Activated CD4-positive, alpha-beta memory T cell treated with anti-CD3 and anti-CD28 coated beads for 36 hours (primary cell): ENCODE results near the gene CORO1C. TPM values are rescaled to one million over a fixed set of nuclear protein-coding genes. Genes with fewer than 3 reads are reported as not detected.

Source experiments
- CTCF ChIA-PET: fragments of 350-600 bp; sonication (Branson Sonifier 250); formaldehyde crosslinking; loops from one replicate; lab custom pipeline; 2021; ENCODE audit warnings: antibody characterized with exemption, inconsistent platforms; lab: Charles Lee
- POLR2A ChIA-PET: fragments of 350-600 bp; sonication (Branson Sonifier 250); formaldehyde crosslinking; loops from one replicate; lab custom pipeline; 2021; ENCODE audit warnings: antibody characterized with exemption; lab: Charles Lee
- DNase-seq: peaks from one replicate; pipeline ENCODE4 v3.0.0-alpha.2; 2020
- H3K27ac Mint-ChIP-seq: one replicate; pipeline ENCODE4 v1.8.0; 2021; ENCODE audit warnings: mixed read lengths
- H3K27me3 Mint-ChIP-seq: one replicate; pipeline ENCODE4 v1.8.0; 2021; ENCODE audit warnings: mixed read lengths
- H3K36me3 Mint-ChIP-seq: one replicate; pipeline ENCODE4 v1.8.0; 2021; ENCODE audit warnings: mixed read lengths
- H3K4me1 Mint-ChIP-seq: one replicate; pipeline ENCODE4 v1.8.0; 2021; ENCODE audit warnings: low read depth, mixed read lengths
- H3K4me3 Mint-ChIP-seq: one replicate; pipeline ENCODE4 v1.8.0; 2021; ENCODE audit warnings: mild to moderate bottlenecking, mixed read lengths
- H3K9me3 Mint-ChIP-seq: one replicate; pipeline ENCODE4 v1.8.0; 2021; ENCODE audit warnings: mixed read lengths
- intact Hi-C: fragments of 100-400 bp; cut with micrococcal nuclease; formaldehyde crosslinking; loops from one replicate; pipeline ENCODE4 v1.15.1; 2023
- total RNA-seq, 2 experiments: library from RNA; stranded (reverse); gene quantifications; one replicate each; pipeline ENCODE4 v1.2.3, GENCODE V29; 2021

CORO1C gene
- total RNA-seq, 2 experiments from 2014 or later = 62.1 to 70.9 TPM

DNA sequence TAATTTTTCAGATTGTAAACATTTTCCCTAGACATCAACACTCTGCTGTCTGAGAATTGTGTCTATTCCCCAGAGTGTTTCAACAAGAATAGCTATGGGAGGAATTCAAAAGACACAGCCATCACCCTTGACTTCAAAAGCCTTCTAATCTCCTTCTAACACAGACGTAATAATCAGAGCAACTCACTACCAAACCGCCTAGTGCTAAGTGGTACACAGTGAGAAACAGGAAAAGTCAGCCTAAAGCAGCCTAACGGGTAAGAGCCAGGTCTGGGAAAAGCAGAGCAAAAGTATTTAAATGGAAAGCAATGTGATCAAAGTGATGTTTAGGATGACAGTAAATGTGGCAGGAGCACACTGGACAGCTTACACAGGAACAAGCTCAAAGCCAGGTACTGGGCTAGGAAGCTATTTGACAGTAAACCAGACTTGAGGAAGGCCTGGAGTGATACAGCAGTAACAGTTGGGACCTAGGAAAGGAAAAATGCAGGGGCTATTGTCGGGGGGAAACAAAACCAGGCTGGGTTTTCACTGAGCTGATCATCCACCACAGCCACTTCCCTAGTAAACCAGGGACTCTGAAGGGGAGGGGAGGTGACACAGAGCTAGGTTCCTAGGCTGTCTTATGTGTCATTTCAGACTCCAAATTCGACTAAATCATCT lies 29.4 kb downstream of the CORO1C start:
- intact Hi-C loops = loop anchor here (2.0 kb wide), 1 partner anchor 13 kb away; no protein-coding TSS in a partner anchor
- Mint-ChIP-seq H3K4me1 (peaks cover 19% of the 10 kb centered on the region), H3K9me3 (no peaks in the 10 kb centered on the region), H3K36me3 (peaks cover 19% of the 10 kb centered on the region), H3K4me3 (no peak overlapping the region), H3K27ac (no peak overlapping the region), H3K27me3 (no peaks in the 10 kb centered on the region)
- POLR2A ChIA-PET = interaction anchor here (0.8 to 2.7 kb wide), 2 partner anchors 11 to 25 kb away, joined by 3 to 27 read pairs; no protein-coding TSS in a partner anchor
- CTCF ChIA-PET = interaction anchor here (0.9 to 2.5 kb wide), 5 partner anchors 11 to 115 kb away, joined by 3 to 10 read pairs (median 8); no protein-coding TSS in a partner anchor
- DNase-seq = peak; percentile 43

- no peak overlapping the region for H3K4me3 Mint-ChIP-seq
- DNase-seq = no peak
- POLR2A ChIA-PET = interaction anchor here (2.7 kb wide), 1 partner anchor 10 kb away, joined by 27 read pairs; no protein-coding TSS in a partner anchor
- peaks cover 19% of the 10 kb centered on the region for H3K36me3 Mint-ChIP-seq
- H3K27me3 Mint-ChIP-seq = no peaks in the 10 kb centered on the region
- H3K27ac Mint-ChIP-seq = no peak overlapping the region
- H3K4me1 Mint-ChIP-seq = peaks cover 28% of the 10 kb centered on the region
- intact Hi-C loops = no loop called here
- CTCF ChIA-PET = interaction anchor here (1.2 to 2.5 kb wide), 4 partner anchors 10 to 114 kb away, joined by 3 to 10 read pairs (median 9); no protein-coding TSS in a partner anchor
- H3K9me3 Mint-ChIP-seq = no peaks in the 10 kb centered on the region
Observed at GRCh38 chr12:108700833-108701541, 30.3 kb downstream of the CORO1C start.

GRCh38 chr12:108699955-108700563 lies 31.3 kb downstream of the CORO1C start:
- H3K9me3 Mint-ChIP-seq = no peaks in the 10 kb centered on the region
- peaks cover 21% of the 10 kb centered on the region for H3K36me3 Mint-ChIP-seq
- no peaks in the 10 kb centered on the region for H3K27me3 Mint-ChIP-seq
- DNase-seq = no peak
- peaks cover 36% of the 10 kb centered on the region for H3K4me1 Mint-ChIP-seq
- H3K4me3 Mint-ChIP-seq = no peak overlapping the region
- CTCF ChIA-PET = no interaction called here
- no peak overlapping the region for H3K27ac Mint-ChIP-seq
- POLR2A ChIA-PET = no interaction called here
- intact Hi-C loops = no loop called here

GRCh38 chr12:108697905-108698304 lies 33.4 kb downstream of the CORO1C start:
- H3K4me3 Mint-ChIP-seq = no peak overlapping the region
- peaks cover 49% of the 10 kb centered on the region for H3K4me1 Mint-ChIP-seq
- no peak for DNase-seq
- ChIA-PET POLR2A (no interaction called here), CTCF (no interaction called here)
- H3K27me3 Mint-ChIP-seq = no peaks in the 10 kb centered on the region
- H3K9me3 Mint-ChIP-seq = no peaks in the 10 kb centered on the region
- H3K36me3 Mint-ChIP-seq = peaks cover 22% of the 10 kb centered on the region
- H3K27ac Mint-ChIP-seq = no peak overlapping the region
- intact Hi-C loops = no loop called here

DNA sequence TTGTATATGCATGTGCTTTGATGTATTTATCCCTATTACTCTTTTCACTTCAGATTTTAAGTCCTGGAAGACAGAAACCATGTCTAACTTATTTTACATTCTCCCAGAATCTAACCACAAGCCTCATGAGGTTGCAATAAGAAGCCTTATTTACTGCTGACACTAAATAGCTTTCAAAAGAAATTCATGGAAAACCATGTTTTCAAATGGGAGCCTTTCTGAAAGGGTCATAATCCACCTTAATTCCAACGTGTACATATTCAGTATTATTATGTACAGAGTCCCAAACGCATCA lies 34.4 kb downstream of the CORO1C start:
- POLR2A ChIA-PET = interaction anchor here (1.3 to 2.3 kb wide), 4 partner anchors 28 to 63 kb away, joined by 3 to 10 read pairs (median 7); partner anchors contain the start of gene SELPLG
- no peak for DNase-seq
- H3K9me3 Mint-ChIP-seq = no peaks in the 10 kb centered on the region
- no peak overlapping the region for H3K27ac Mint-ChIP-seq
- peaks cover 46% of the 10 kb centered on the region for H3K4me1 Mint-ChIP-seq
- peaks cover 22% of the 10 kb centered on the region for H3K36me3 Mint-ChIP-seq
- intact Hi-C loops = loop anchor here (1.0 kb wide), 1 partner anchor 26 kb away; no protein-coding TSS in a partner anchor
- CTCF ChIA-PET = interaction anchor here (0.6 to 3.8 kb wide), 3 partner anchors 79 to 254 kb away, joined by 3 to 20 read pairs (median 6); no protein-coding TSS in a partner anchor
- H3K27me3 Mint-ChIP-seq = no peaks in the 10 kb centered on the region
- no peak overlapping the region for H3K4me3 Mint-ChIP-seq

- CTCF ChIA-PET = interaction anchor here (0.6 to 3.8 kb wide), 5 partner anchors 28 to 255 kb away, joined by 3 to 20 read pairs (median 8); no protein-coding TSS in a partner anchor
- Mint-ChIP-seq H3K4me3 (no peak overlapping the region), H3K27ac (no peak overlapping the region), H3K9me3 (no peaks in the 10 kb centered on the region), H3K27me3 (no peaks in the 10 kb centered on the region), H3K4me1 (peaks cover 48% of the 10 kb centered on the region), H3K36me3 (peaks cover 22% of the 10 kb centered on the region)
- peak; percentile 47 for DNase-seq
- intact Hi-C loops = loop anchor here (1.0 kb wide), 1 partner anchor 27 kb away; no protein-coding TSS in a partner anchor
- POLR2A ChIA-PET = interaction anchor here (1.3 to 2.3 kb wide), 4 partner anchors 29 to 63 kb away, joined by 3 to 10 read pairs (median 7); partner anchors contain the start of gene SELPLG
Observed at GRCh38 chr12:108696111-108696995, 35.0 kb downstream of the CORO1C start.

- POLR2A ChIA-PET = interaction anchor here (0.8 to 2.3 kb wide), 4 partner anchors 8 to 61 kb away, joined by 3 to 10 read pairs (median 6); partner anchors contain the start of gene SELPLG
- Mint-ChIP-seq H3K4me3 (no peak overlapping the region), H3K9me3 (no peaks in the 10 kb centered on the region), H3K36me3 (peaks cover 13% of the 10 kb centered on the region), H3K27ac (no peak overlapping the region), H3K27me3 (no peaks in the 10 kb centered on the region), H3K4me1 (peaks cover 60% of the 10 kb centered on the region)
- CTCF ChIA-PET = interaction anchor here (0.8 to 3.8 kb wide), 4 partner anchors 30 to 132 kb away, joined by 3 to 20 read pairs (median 10); partner anchors contain the start of gene ISCU
- intact Hi-C loops = loop anchor here (5.0 kb wide), 1 partner anchor 357 kb away; the partner anchor contains the start of gene USP30
- peak; percentile 51 for DNase-seq
Observed at GRCh38 chr12:108694812-108695278, 36.5 kb downstream of the CORO1C start.

DNA sequence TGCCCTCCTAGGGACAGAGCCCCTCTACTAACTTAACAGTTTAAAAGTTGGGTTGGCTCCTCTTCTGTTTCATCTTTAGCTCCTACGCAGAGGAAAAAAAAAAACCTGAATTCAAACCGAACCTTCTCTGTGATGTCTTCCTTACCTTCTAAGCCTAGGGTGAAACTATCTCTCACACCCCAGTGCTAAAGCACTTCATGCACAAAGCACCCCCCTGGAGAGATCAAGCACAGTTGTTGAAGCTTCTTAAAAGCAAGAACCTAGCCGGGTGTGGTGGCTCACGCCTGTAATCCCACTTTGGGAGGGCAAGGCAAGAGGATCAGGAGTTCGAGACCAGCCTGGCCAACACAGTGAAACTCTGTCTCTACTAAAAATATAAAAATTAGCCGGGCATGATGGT lies 37.6 kb downstream of the CORO1C start:
- intact Hi-C loops = loop anchor here (5.0 kb wide), 1 partner anchor 359 kb away; the partner anchor contains the start of gene USP30
- CTCF ChIA-PET = interaction anchor here (0.8 to 3.8 kb wide), 4 partner anchors 29 to 110 kb away, joined by 3 to 20 read pairs (median 6); no protein-coding TSS in a partner anchor
- Mint-ChIP-seq H3K27ac (no peak overlapping the region), H3K36me3 (peaks cover 8% of the 10 kb centered on the region), H3K27me3 (no peaks in the 10 kb centered on the region), H3K9me3 (no peaks in the 10 kb centered on the region), H3K4me3 (no peak overlapping the region), H3K4me1 (peaks cover 70% of the 10 kb centered on the region)
- POLR2A ChIA-PET = interaction anchor here (1.2 kb wide), 1 partner anchor 44 kb away, joined by 3 read pairs; no protein-coding TSS in a partner anchor
- DNase-seq = no peak

DNA sequence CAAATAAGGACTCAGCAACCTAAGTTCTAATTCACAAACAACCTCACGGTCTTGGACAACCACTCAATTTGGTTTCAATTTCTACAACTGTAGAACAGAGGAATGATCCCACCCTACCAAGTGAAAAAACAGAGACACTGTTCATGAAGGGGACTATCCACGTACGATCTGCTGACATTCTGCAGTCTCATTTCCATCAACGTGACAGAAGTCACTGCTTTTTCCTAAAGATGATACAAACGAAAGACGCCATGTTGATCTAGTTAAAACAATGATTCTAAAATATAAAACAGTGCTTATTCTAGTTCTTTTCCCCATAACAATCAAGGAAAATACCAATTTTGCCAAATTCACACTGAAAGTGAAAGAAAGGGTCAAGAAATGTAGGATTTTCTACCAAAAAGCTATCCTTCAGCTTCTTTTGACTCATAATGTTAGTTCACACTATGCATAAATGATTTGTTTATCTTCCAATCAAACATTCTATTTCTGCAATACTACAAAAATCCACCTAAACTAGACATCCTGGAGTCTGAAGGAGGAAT lies 38.1 kb downstream of the CORO1C start:
- Mint-ChIP-seq H3K27me3 (no peaks in the 10 kb centered on the region), H3K27ac (peak overlapping the region; percentile 42), H3K9me3 (no peaks in the 10 kb centered on the region), H3K4me3 (peak overlapping the region; percentile 6), H3K4me1 (peaks cover 75% of the 10 kb centered on the region), H3K36me3 (peaks cover 4% of the 10 kb centered on the region)
- DNase-seq = no peak
- ChIA-PET CTCF (interaction anchor here (0.8 to 3.8 kb wide), 3 partner anchors 28 to 110 kb away, joined by 3 to 20 read pairs (median 8); no protein-coding TSS in a partner anchor), POLR2A (no interaction called here)
- intact Hi-C loops = loop anchor here (5.0 kb wide), 1 partner anchor 359 kb away; the partner anchor contains the start of gene USP30
